ENCODE data around the gene NUCB1.

The NUCB1 gene

GRCh38 chr19:48965806-48966540 is 65.9 kb downstream of the NUCB1 start:
- peaks cover 52% of the 10 kb centered on the region for H3K36me3 ChIP-seq
- DNase-seq = peak; percentile 88
- H3K9me3 ChIP-seq (ENCODE audit: severe bottlenecking) = peaks cover 4% of the 10 kb centered on the region
- H3K4me3 ChIP-seq (ENCODE audit: low read depth, low read length) = peak overlapping the region; percentile 90
- no peaks in the 10 kb centered on the region for H3K27me3 ChIP-seq (ENCODE audit: insufficient read depth, low read depth, severe bottlenecking)
- no peak for TF ChIP-seq CTCF (IDR thresholded peaks at IDR 0.05; ENCODE audit: low read depth, low read length)
- peak overlapping the region; percentile 59 for H3K27ac ChIP-seq

- no peak for DNase-seq
- no peak overlapping the region; the same call in 1 of the 2 replicates for H3K4me3 ChIP-seq (ENCODE audit: low read depth, low read length)
- H3K27ac ChIP-seq = no peak overlapping the region
- no peak for TF ChIP-seq CTCF (IDR thresholded peaks at IDR 0.05; ENCODE audit: low read depth, low read length)
- peaks cover 49% of the 10 kb centered on the region for H3K36me3 ChIP-seq
- H3K27me3 ChIP-seq (ENCODE audit: insufficient read depth, low read depth, severe bottlenecking) = no peaks in the 10 kb centered on the region
- peaks cover 4% of the 10 kb centered on the region for H3K9me3 ChIP-seq (ENCODE audit: severe bottlenecking)
These were observed 66.6 kb downstream of the NUCB1 start for GRCh38 chr19:48966541-48967345.

DNA sequence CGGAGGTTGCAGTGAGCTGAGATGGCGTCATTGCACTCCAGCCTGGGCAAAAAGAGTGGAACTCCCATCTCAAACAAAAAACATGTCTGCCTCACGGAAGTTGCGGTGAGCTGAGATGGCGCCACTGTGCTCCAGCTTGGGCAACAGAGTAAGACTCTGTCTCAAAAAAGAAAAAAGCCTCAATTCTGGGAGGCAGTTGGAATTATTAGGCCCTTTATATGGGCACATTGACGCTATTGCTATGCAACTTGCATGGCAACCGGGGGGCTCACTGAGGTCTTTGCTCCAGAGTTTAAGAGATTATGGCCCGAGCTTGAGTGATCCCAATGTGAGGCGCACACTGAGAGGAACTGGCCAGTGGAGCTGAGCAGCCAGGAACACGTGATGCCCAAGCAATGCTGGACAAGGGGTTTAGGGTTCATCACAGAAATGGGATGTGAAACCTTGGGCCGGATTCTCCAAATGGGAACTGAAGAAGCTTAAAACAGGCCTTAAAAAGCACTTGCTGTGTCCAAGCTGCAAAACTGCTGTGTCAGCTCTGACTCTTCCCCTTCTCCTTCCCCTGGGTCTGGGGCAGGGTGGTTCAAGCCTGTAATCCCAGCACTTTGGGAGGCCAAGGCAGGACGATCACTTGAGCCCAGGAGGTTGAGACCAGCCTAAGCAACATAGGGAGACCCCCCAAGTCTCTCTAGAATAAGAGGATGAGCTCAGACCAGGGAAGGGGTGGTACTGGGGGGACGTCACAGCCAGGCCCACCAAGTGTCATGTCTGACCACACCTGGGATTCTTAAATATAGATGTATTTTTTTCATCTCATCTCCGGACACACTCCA is 67.5 kb downstream of the NUCB1 start:
- Histone ChIP-seq H3K27ac (no peak overlapping the region), H3K36me3 (peaks cover 49% of the 10 kb centered on the region), H3K27me3 (ENCODE audit: insufficient read depth, low read depth, severe bottlenecking) (no peaks in the 10 kb centered on the region), H3K4me3 (ENCODE audit: low read depth, low read length) (no peak overlapping the region), H3K9me3 (ENCODE audit: severe bottlenecking) (peaks cover 4% of the 10 kb centered on the region)
- DNase-seq = no peak
- no peak for TF ChIP-seq CTCF (IDR thresholded peaks at IDR 0.05; ENCODE audit: low read depth, low read length)

- no peak for DNase-seq
- Histone ChIP-seq H3K27ac (no peak overlapping the region), H3K36me3 (peaks cover 49% of the 10 kb centered on the region)
These were observed 68.1 kb downstream of the NUCB1 start for GRCh38 chr19:48968179-48968661.

More at GRCh38 chr19:48968179-48968661, 68.1 kb downstream of the NUCB1 start:
- Histone ChIP-seq H3K9me3 (ENCODE audit: severe bottlenecking) (peaks cover 4% of the 10 kb centered on the region), H3K27me3 (ENCODE audit: insufficient read depth, low read depth, severe bottlenecking) (no peaks in the 10 kb centered on the region), H3K4me3 (ENCODE audit: low read depth, low read length) (no peak overlapping the region)
- no peak for TF ChIP-seq CTCF (IDR thresholded peaks at IDR 0.05; ENCODE audit: low read depth, low read length)

Data from WERI-Rb-1 (cell line).